Measurements from ENCODE around the gene CSF3.

- TF ChIP-seq, protein P1, sequence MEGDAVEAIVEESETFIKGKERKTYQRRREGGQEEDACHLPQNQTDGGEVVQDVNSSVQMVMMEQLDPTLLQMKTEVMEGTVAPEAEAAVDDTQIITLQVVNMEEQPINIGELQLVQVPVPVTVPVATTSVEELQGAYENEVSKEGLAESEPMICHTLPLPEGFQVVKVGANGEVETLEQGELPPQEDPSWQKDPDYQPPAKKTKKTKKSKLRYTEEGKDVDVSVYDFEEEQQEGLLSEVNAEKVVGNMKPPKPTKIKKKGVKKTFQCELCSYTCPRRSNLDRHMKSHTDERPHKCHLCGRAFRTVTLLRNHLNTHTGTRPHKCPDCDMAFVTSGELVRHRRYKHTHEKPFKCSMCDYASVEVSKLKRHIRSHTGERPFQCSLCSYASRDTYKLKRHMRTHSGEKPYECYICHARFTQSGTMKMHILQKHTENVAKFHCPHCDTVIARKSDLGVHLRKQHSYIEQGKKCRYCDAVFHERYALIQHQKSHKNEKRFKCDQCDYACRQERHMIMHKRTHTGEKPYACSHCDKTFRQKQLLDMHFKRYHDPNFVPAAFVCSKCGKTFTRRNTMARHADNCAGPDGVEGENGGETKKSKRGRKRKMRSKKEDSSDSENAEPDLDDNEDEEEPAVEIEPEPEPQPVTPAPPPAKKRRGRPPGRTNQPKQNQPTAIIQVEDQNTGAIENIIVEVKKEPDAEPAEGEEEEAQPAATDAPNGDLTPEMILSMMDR (IDR thresholded peaks at IDR 0.05): no peak
- TF ChIP-seq EZH2 (IDR thresholded peaks at IDR 0.05; ENCODE audit: borderline replicate concordance, insufficient read depth, low read depth, low read length, poor library complexity, severe bottlenecking): no peak
Observed at GRCh38 chr17:40024901-40025300, 9.7 kb downstream of the CSF3 start.

All from B cell (primary cell).